HEK293T (cell line): ENCODE data around the gene CCER1.
"Not testable (repeated sequence)": the region's sequence is repeated elsewhere in the genome, so short reads cannot be mapped to it uniquely, and the experiment has no call there.

Experiments used
- CTCF ChIA-PET: fragments of 350-600 bp; formaldehyde crosslinking; extraction: SDS; loops from one replicate; lab custom pipeline; 2021; ENCODE audit warnings: antibody characterized with exemption, inconsistent platforms; lab: Yijun Ruan, JAX
- POLR2A ChIA-PET: fragments of 350-600 bp; formaldehyde crosslinking; extraction: SDS; loops from one replicate; lab custom pipeline; 2020; ENCODE audit warnings: antibody characterized with exemption, inconsistent platforms; lab: Yijun Ruan, JAX
- DNase-seq: peaks from one replicate; pipeline ENCODE4 v3.0.0; 2012; ENCODE audit warnings: mixed read lengths; ENCODE audit errors: extremely low spot score
- ARNT ChIP-seq: fragments of 450-650 bp; IDR thresholded peaks from 2 replicates; pipeline ENCODE4 v1.6.1; 2017; ENCODE audit warnings: mild to moderate bottlenecking
- BHLHE40 ChIP-seq: fragments of 450-650 bp; IDR thresholded peaks from 2 replicates; pipeline ENCODE4 v1.6.1; 2016; ENCODE audit warnings: mild to moderate bottlenecking, moderate library complexity, borderline replicate concordance
- CTBP1 ChIP-seq: fragments of 450-650 bp; IDR thresholded peaks from 2 replicates; pipeline ENCODE4 v1.6.1; 2016; ENCODE audit warnings: borderline replicate concordance
- ELF4 ChIP-seq: fragments of 450-650 bp; IDR thresholded peaks from 2 replicates; pipeline ENCODE4 v1.6.1; 2017; ENCODE audit warnings: antibody characterized with exemption
- FOXA1 ChIP-seq: fragments of 450-650 bp; IDR thresholded peaks from 2 replicates; pipeline ENCODE4 v1.6.1; 2016; ENCODE audit warnings: mild to moderate bottlenecking
- FOXK2 ChIP-seq: fragments of 450-650 bp; IDR thresholded peaks from 2 replicates; pipeline ENCODE4 v1.6.1; 2016; ENCODE audit warnings: mild to moderate bottlenecking
- FOXM1 ChIP-seq: fragments of 450-650 bp; IDR thresholded peaks from 2 replicates; pipeline ENCODE4 v1.6.1; 2017; ENCODE audit warnings: mild to moderate bottlenecking, borderline replicate concordance
- HDGF ChIP-seq: fragments of 450-650 bp; IDR thresholded peaks from 2 replicates; pipeline ENCODE4 v1.6.1; 2017; ENCODE audit warnings: antibody characterized with exemption, borderline replicate concordance
- L3MBTL2 ChIP-seq: fragments of 450-650 bp; conservative IDR thresholded peaks from 2 replicates; pipeline ENCODE4 v1.6.1; 2016; ENCODE audit warnings: mild to moderate bottlenecking
- LEF1 ChIP-seq: fragments of 450-650 bp; IDR thresholded peaks from 2 replicates; pipeline ENCODE4 v1.6.1; 2017; ENCODE audit warnings: mild to moderate bottlenecking, borderline replicate concordance
- NFRKB ChIP-seq: fragments of 450-650 bp; IDR thresholded peaks from 2 replicates; pipeline ENCODE4 v1.6.1; 2016; ENCODE audit warnings: mild to moderate bottlenecking, moderate library complexity
- PKNOX1 ChIP-seq: fragments of 450-650 bp; IDR thresholded peaks from 2 replicates; pipeline ENCODE4 v1.6.1; 2016
- SP1 ChIP-seq: fragments of 450-650 bp; IDR thresholded peaks from 2 replicates; pipeline ENCODE4 v1.6.1; 2017
- SUZ12 ChIP-seq: fragments of 450-650 bp; IDR thresholded peaks from 2 replicates; pipeline ENCODE4 v1.6.1; 2016; ENCODE audit warnings: mild to moderate bottlenecking
- TARDBP ChIP-seq: fragments of 450-650 bp; IDR thresholded peaks from 2 replicates; pipeline ENCODE4 v1.6.1; 2016
- ZNF384 ChIP-seq: fragments of 450-650 bp; IDR thresholded peaks from 2 replicates; pipeline ENCODE4 v1.6.1; 2016

Gene CCER1

GRCh38 chr12:90991952-90992465 is 37.0 kb upstream of the CCER1 start:
- DNase-seq, result no peak
- ChIA-PET POLR2A (no interaction called here), CTCF (no interaction called here)

DNA sequence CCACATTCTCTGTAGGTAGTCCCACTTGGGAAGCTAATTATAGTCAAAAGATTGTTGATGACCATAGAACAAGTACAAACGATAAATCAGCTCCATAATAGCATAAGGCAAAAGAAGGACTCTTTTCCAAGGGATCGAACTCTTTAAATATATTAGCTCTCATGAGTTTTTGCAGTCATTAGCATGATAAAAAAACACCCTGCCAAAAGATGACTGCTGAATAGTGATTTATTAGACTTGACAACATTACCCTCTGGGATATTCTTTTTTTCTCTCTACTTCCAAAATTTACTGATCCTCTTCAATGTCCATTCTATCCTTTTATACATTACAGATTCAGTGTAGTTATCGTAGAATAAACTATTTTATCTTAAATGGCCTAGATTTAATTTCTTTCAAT is 35.6 kb upstream of the CCER1 start:
- CTCF ChIA-PET, result no interaction called here
- POLR2A ChIA-PET, result no interaction called here
- DNase-seq, result no peak
- TF ChIP-seq SP1 (no peak), PKNOX1 (0 out of 2 replicates have a peak, but pooled peaks have one; percentile 26)

More at GRCh38 chr12:90991952-90992465, 37.0 kb upstream of the CCER1 start:
- TF ChIP-seq FOXA1 (no peak), NFRKB (no peak), FOXK2 (no peak)

DNA sequence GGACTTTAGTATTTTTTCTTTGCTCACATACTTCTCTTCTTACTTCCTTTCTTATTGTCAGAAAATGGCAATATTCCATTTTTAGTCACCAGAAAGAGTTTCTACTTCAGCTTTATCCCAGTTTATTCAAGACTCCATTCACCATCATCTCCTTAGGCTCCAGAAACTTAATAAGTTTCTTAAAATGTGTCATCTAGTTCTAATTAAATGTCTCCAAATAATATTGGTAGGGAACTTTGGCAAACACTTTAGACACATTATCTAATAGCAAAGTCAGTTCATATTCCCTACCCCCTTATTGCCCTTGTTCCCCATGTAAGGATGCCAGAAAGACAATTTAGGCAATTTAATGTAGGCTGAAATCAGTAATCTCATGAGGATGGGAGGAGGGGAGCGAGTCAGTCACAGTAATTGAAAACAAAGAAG is 34.7 kb upstream of the CCER1 start:
- no peak for DNase-seq
- ChIA-PET CTCF (no interaction called here), POLR2A (no interaction called here)
- no peak for TF ChIP-seq ELF4
- no peak for TF ChIP-seq FOXA1
- no peak for TF ChIP-seq FOXM1
- no peak for TF ChIP-seq FOXK2
- TF ChIP-seq NFRKB, result no peak
- TF ChIP-seq HDGF, result no peak
- no peak for TF ChIP-seq CTBP1
- TF ChIP-seq SUZ12, result no peak
- TF ChIP-seq SP1, result no peak
- TF ChIP-seq TARDBP, result no peak
- TF ChIP-seq L3MBTL2, result no peak
- TF ChIP-seq BHLHE40, result no peak
- TF ChIP-seq LEF1, result no peak
- TF ChIP-seq PKNOX1, result no peak
- TF ChIP-seq ZNF384, result no peak
- no peak for TF ChIP-seq ARNT

- no peak for TF ChIP-seq FOXM1
- TF ChIP-seq ELF4, result no peak
- TF ChIP-seq LEF1, result no peak
- TF ChIP-seq TARDBP, result no peak
- no peak for TF ChIP-seq ZNF384
- TF ChIP-seq HDGF, result no peak
- ChIA-PET CTCF (interaction anchor here (0.7 to 0.8 kb wide), 2 partner anchors 13 to 17 kb away, joined by 3 read pairs; no protein-coding TSS in a partner anchor), POLR2A (no interaction called here)
- DNase-seq, result no peak
Observed at GRCh38 chr12:90987520-90987919, 32.5 kb upstream of the CCER1 start.

DNA sequence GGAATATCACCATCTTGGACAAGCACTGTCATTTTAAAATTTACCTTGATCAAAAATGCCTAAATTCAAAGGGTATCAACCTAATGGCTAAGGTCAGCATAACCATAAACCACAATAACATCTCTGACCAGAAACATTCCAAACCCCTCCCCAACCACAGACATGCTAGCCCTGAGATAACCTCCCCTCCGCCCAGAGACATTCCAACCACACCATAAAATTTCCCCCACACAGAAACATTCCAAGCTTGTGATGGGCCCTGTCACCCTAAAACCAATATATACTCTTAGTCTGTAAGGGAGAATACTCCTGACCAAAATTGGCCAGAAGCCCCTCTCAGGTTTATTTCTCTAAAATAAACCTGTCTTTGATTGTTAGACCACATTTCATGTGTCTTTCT is 32.1 kb upstream of the CCER1 start:
- CTCF ChIA-PET, result interaction anchor here (0.7 to 0.8 kb wide), 2 partner anchors 13 to 17 kb away, joined by 3 read pairs; no protein-coding TSS in a partner anchor
- TF ChIP-seq SP1, result no peak
- DNase-seq, result no peak
- POLR2A ChIA-PET, result no interaction called here

DNA sequence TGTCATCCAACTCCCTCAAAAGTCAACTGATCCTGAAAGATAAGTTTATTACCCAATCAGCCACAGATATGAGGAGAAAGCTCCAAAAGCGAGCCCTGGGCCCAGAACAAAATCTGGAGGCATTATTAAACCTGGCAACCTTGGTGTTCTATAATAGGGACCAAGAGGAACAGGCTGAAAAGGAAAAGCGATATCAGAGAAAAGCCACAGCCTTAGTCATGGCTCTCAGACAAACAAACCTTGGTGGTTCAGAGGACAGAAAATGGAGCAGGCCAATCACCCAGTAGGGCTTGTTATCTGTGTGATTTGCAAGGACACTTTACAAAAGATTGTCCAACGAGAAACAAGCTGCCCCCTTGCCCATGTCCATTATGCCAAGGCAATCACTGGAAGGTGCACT is 30.4 kb upstream of the CCER1 start:
- POLR2A ChIA-PET, DNase-seq, CTCF ChIA-PET: not testable (repeated sequence)

- ChIA-PET POLR2A (no interaction called here), CTCF (no interaction called here)
- no peak for DNase-seq
- no peak for TF ChIP-seq FOXM1
- TF ChIP-seq BHLHE40, result no peak
- no peak for TF ChIP-seq PKNOX1
- no peak for TF ChIP-seq SP1
- no peak for TF ChIP-seq ZNF384
- no peak for TF ChIP-seq L3MBTL2
- TF ChIP-seq FOXK2, result no peak
- TF ChIP-seq ELF4, result no peak
- no peak for TF ChIP-seq ARNT
- no peak for TF ChIP-seq TARDBP
- TF ChIP-seq HDGF, result no peak
- TF ChIP-seq CTBP1, result no peak
- no peak for TF ChIP-seq NFRKB
- TF ChIP-seq SUZ12, result no peak
- TF ChIP-seq FOXA1, result no peak
- TF ChIP-seq LEF1, result no peak
Observed at GRCh38 chr12:90984114-90984513, 29.1 kb upstream of the CCER1 start.

- no peak for TF ChIP-seq CTBP1
- no peak for TF ChIP-seq BHLHE40
- no peak for TF ChIP-seq FOXK2
- TF ChIP-seq SUZ12, result no peak
- no peak for TF ChIP-seq ARNT
- no peak for TF ChIP-seq LEF1
- TF ChIP-seq NFRKB, result no peak
- TF ChIP-seq FOXA1, result no peak
- no peak for TF ChIP-seq SP1
- no peak for TF ChIP-seq FOXM1
- CTCF ChIA-PET, result no interaction called here
- POLR2A ChIA-PET, result interaction anchor here (0.8 kb wide), 1 partner anchor 405 kb away, joined by 3 read pairs; no protein-coding TSS in a partner anchor
- DNase-seq, result no peak
Observed at GRCh38 chr12:90982170-90982569, 27.2 kb upstream of the CCER1 start.
